OCI-LY7 (cell line): ENCODE results near the gene PLXNA4. TPM values are rescaled to one million over a fixed set of nuclear protein-coding genes. Genes with fewer than 3 reads are reported as not detected.

Experiments used
- Bru-seq: library from RNA; stranded (reverse); fragments of 400-500 nt; gene quantifications from one replicate; lab custom pipeline; 2021; lab: Mats Ljungman, UMichigan
- BruChase-seq, 2 experiments: library from RNA; stranded (reverse); fragments of 400-500 nt; gene quantifications; one replicate each; lab custom pipeline; 2021; lab: Mats Ljungman, UMichigan
- BruUV-seq: library from RNA; stranded (reverse); fragments of 400-500 nt; replicated peaks from 2 replicates; lab custom pipeline; 2021; lab: Mats Ljungman, UMichigan
- CTCF ChIA-PET: fragments of 300-600 bp; sonication (Branson Sonifier 250); formaldehyde crosslinking; loops from one replicate; lab custom pipeline; 2022; ENCODE audit warnings: antibody characterized with exemption; ENCODE audit not compliant: unreplicated experiment; lab: Charles Lee
- POLR2A ChIA-PET: fragments of 300-600 bp; sonication (Branson Sonifier 250); formaldehyde crosslinking; loops from one replicate; lab custom pipeline; 2022; ENCODE audit warnings: antibody characterized with exemption; lab: Charles Lee
- DNase-seq: peaks from one replicate; pipeline ENCODE4 v3.0.0-alpha.2; 2015; ENCODE audit warnings: low spot score
- H2AFZ ChIP-seq: fragments of 200-600 bp; sonication (generic), shearing (Covaris generic); 2 replicates; pipeline ENCODE4 v1.6.1; 2014; ENCODE audit warnings: mild to moderate bottlenecking, antibody characterized with exemption, low read length, moderate library complexity
- H3K27ac ChIP-seq: fragments of 200-600 bp; sonication (generic); 2 replicates; pipeline ENCODE4 v1.5.1; 2014; ENCODE audit warnings: mixed run types, low read depth, mild to moderate bottlenecking, moderate library complexity, low read length, inconsistent platforms; ENCODE audit not compliant: poor library complexity, severe bottlenecking
- H3K36me3 ChIP-seq: fragments of 200-600 bp; sonication (generic); 2 replicates; pipeline ENCODE4 v1.6.1; 2014; ENCODE audit warnings: mild to moderate bottlenecking, antibody characterized with exemption, low read length, moderate library complexity, mixed read lengths; ENCODE audit not compliant: insufficient read depth
- H3K4me1 ChIP-seq: fragments of 200-600 bp; sonication (generic); 2 replicates; pipeline ENCODE4 v1.5.1; 2014; ENCODE audit warnings: mild to moderate bottlenecking, low read length; ENCODE audit not compliant: insufficient read depth, poor library complexity, severe bottlenecking
- H3K4me2 ChIP-seq: fragments of 200-600 bp; sonication (generic); 2 replicates; pipeline ENCODE4 v1.6.1; 2014; ENCODE audit warnings: mild to moderate bottlenecking, low read length
- H3K4me3 ChIP-seq: fragments of 200-600 bp; sonication (generic); 2 replicates; pipeline ENCODE4 v1.5.1; 2014; ENCODE audit warnings: mild to moderate bottlenecking, low read depth, low read length; ENCODE audit not compliant: poor library complexity, severe bottlenecking
- H3K79me2 ChIP-seq: fragments of 200-600 bp; sonication (generic); 2 replicates; pipeline ENCODE4 v1.6.1; 2016; ENCODE audit warnings: low read depth, mild to moderate bottlenecking, low read length, moderate library complexity, mixed read lengths; ENCODE audit not compliant: insufficient read depth
- H3K9me2 ChIP-seq: fragments of 200-600 bp; sonication (generic); 2 replicates; pipeline ENCODE4 v1.6.1; 2016; ENCODE audit warnings: mild to moderate bottlenecking, low read length, mixed read lengths; ENCODE audit not compliant: insufficient read depth
- H3K9me3 ChIP-seq: fragments of 200-600 bp; sonication (generic); 2 replicates; pipeline ENCODE4 v1.6.1; 2014; ENCODE audit warnings: mild to moderate bottlenecking, mixed run types, low read length, mixed read lengths
- H4K20me1 ChIP-seq: fragments of 200-600 bp; sonication (generic); 2 replicates; pipeline ENCODE4 v1.6.1; 2014; ENCODE audit warnings: mild to moderate bottlenecking, antibody characterized with exemption, low read length, moderate library complexity, mixed read lengths; ENCODE audit not compliant: insufficient read depth
- CTCF ChIP-seq: fragments of 200-600 bp; sonication (generic); conservative IDR thresholded peaks from 2 replicates; pipeline ENCODE4 v1.5.1; 2014; ENCODE audit warnings: mild to moderate bottlenecking, antibody characterized with exemption, low read length, moderate library complexity, mixed read lengths
- EZH2phosphoT487 ChIP-seq: fragments of 200-600 bp; sonication (generic); IDR thresholded peaks from 2 replicates; pipeline ENCODE4 v1.6.1; 2018; ENCODE audit warnings: low read depth, borderline replicate concordance, mild to moderate bottlenecking, mixed run types, antibody characterized with exemption, low read length, moderate library complexity, mixed read lengths
- intact Hi-C: fragments of 100-400 bp; cut with micrococcal nuclease; formaldehyde crosslinking; loops from one replicate; pipeline ENCODE4 v1.10.0; 2022; ENCODE audit not compliant: unreplicated experiment
- long read RNA-seq: library from polyadenylated mRNA; stranded (forward); transcript quantifications from one replicate; pipeline ENCODE4 v2.0.0, GENCODE V29; 2022
- total RNA-seq, 2 experiments: library from RNA; depleted of rRNA in 1 of 2; stranded (reverse); fragments of >200 nt in 1 of 2; shearing (Covaris generic) in 1 of 2; gene quantifications; 2 replicates each; pipeline ENCODE4 v1.2.3, GENCODE V29; 2014 to 2022

PLXNA4 gene
- not detected in 2 replicates for total RNA-seq (2014; rRNA removed; shearing (Covaris generic))
- total RNA-seq (2022): not detected in 2 replicates
- percentile 3 among the genes with signal in this experiment for Bru-seq, nascent RNA
- percentile 3 among the genes with signal in this experiment for BruChase-seq, experiment 1, labeled RNA remaining after a 6-hour chase
- BruChase-seq, experiment 2, labeled RNA remaining after a 2-hour chase: percentile 6 among the genes with signal in this experiment
- long read RNA-seq: 0 reads

GRCh38 chr7:132575982-132576720, at the start of gene PLXNA4:
Gene PLXNA4 (minus strand): TSS chr7:132576470. CDS start chr7:132508693, 67,777 bp downstream.
- BruUV-seq: no TSS peak
- TF ChIP-seq EZH2phosphoT487 (no peak), CTCF (no peak)
- no peak for DNase-seq
- intact Hi-C loops: no loop called here
- Histone ChIP-seq H3K4me1 (no peaks in the 10 kb centered on the region), H3K27ac (no peak within 1 kb of the TSS), H2AFZ (no peak within 1 kb of the TSS), H3K9me3 (no peaks in the 10 kb centered on the region), H3K79me2 (no peaks in the 10 kb centered on the region), H4K20me1 (no peaks in the 10 kb centered on the region; the same call in 1 of the 2 replicates), H3K4me2 (no peak within 1 kb of the TSS), H3K4me3 (no peak within 1 kb of the TSS), H3K9me2 (no peaks in the 10 kb centered on the region), H3K36me3 (no peaks in the 10 kb centered on the region)
- CTCF ChIA-PET: no interaction called here
- POLR2A ChIA-PET: no interaction called here

GRCh38 chr7:132625651-132626050, 49.4 kb upstream of the PLXNA4 start:
- Histone ChIP-seq H3K79me2 (no peaks in the 10 kb centered on the region), H3K4me1 (no peaks in the 10 kb centered on the region), H4K20me1 (no peaks in the 10 kb centered on the region), H3K4me2 (no peak overlapping the region), H3K36me3 (no peaks in the 10 kb centered on the region), H2AFZ (no peak overlapping the region), H3K27ac (no peak overlapping the region), H3K9me2 (no peaks in the 10 kb centered on the region), H3K4me3 (no peak overlapping the region), H3K9me3 (no peaks in the 10 kb centered on the region)
- intact Hi-C loops: no loop called here
- no peak for DNase-seq
- TF ChIP-seq EZH2phosphoT487 (no peak), CTCF (no peak)
- POLR2A ChIA-PET: no interaction called here
- CTCF ChIA-PET: no interaction called here
- no TSS peak for BruUV-seq

GRCh38 chr7:132622081-132622480, 45.8 kb upstream of the PLXNA4 start:
- Histone ChIP-seq H3K4me2 (no peak overlapping the region), H3K4me1 (no peaks in the 10 kb centered on the region), H3K4me3 (no peak overlapping the region), H3K36me3 (no peaks in the 10 kb centered on the region), H4K20me1 (no peaks in the 10 kb centered on the region), H3K79me2 (no peaks in the 10 kb centered on the region), H3K27ac (no peak overlapping the region), H2AFZ (no peak overlapping the region), H3K9me2 (no peaks in the 10 kb centered on the region), H3K9me3 (no peaks in the 10 kb centered on the region)
- ChIA-PET POLR2A (no interaction called here), CTCF (no interaction called here)
- intact Hi-C loops: no loop called here
- BruUV-seq: no TSS peak
- DNase-seq: no peak
- no peak for TF ChIP-seq EZH2phosphoT487
